Esophagus muscularis mucosa (tissue), 4 donors: Measurements from ENCODE around the gene KRTAP9-2. TPM values are rescaled to one million over a fixed set of nuclear protein-coding genes. Genes with fewer than 3 reads are reported as not detected.
"Not testable (repeated sequence)": the region's sequence is repeated elsewhere in the genome, so short reads cannot be mapped to it uniquely, and the experiment has no call there.

ENCODE experiments used
- DNase-seq: peaks from one replicate; pipeline ENCODE4 v3.0.0-alpha.2; 2017; ENCODE audit errors: extremely low spot score
- H3K27ac ChIP-seq, 4 donors: fragments of 200-600 bp; sonication (generic); replicated peaks in 1 of 4; 1 replicate in 3 of 4; 2 replicates in 1 of 4; pipeline ENCODE4 v1.5.1; 2016 to 2019; ENCODE audit warnings: mild to moderate bottlenecking in 1 of 4
- H3K27me3 ChIP-seq, 4 donors: fragments of 200-600 bp; sonication (generic); one replicate each; pipeline versions ENCODE4 v1.5.1 to v1.6.0; 2016 to 2019
- H3K36me3 ChIP-seq, 4 donors: fragments of 200-600 bp; sonication (generic); one replicate each; pipeline ENCODE4 v1.5.1; 2016 to 2019
- H3K4me1 ChIP-seq, 4 donors: fragments of 200-600 bp; sonication (generic); one replicate each; pipeline ENCODE4 v1.5.1; 2016 to 2019
- H3K4me3 ChIP-seq, 4 donors: fragments of 200-600 bp; sonication (generic); 1 replicate in 2 of 4; 2 replicates in 2 of 4; pipeline ENCODE4 v1.5.1; 2016 to 2019; ENCODE audit warnings: mild to moderate bottlenecking in 4 of 4, moderate library complexity in 1 of 4
- H3K9me3 ChIP-seq, 4 donors: fragments of 200-600 bp; sonication (generic); 1 replicate in 3 of 4; 2 replicates in 1 of 4; pipeline ENCODE4 v1.5.1; 2016 to 2019
- EP300 ChIP-seq: sonication (generic); formaldehyde crosslinking; IDR thresholded peaks from one replicate; pipeline ENCODE4 v1.6.1; 2017; ENCODE audit warnings: antibody characterized with exemption
- POLR2A ChIP-seq: fragments of 450-650 bp; IDR thresholded peaks from one replicate; pipeline ENCODE4 v1.6.1; 2017; ENCODE audit warnings: antibody characterized with exemption, moderate library complexity, mild to moderate bottlenecking, low read depth
- POLR2AphosphoS5 ChIP-seq, 2 donors: sonication (generic); formaldehyde crosslinking; IDR thresholded peaks; one replicate each; pipeline ENCODE4 v1.6.1; 2017; ENCODE audit warnings: antibody characterized with exemption in 2 of 2
- WGBS: methylation state at CpG from one replicate; pipeline ENCODE4 v1.1.5; 2018; 5-methylcytosine and 5-hydroxymethylcytosine counted together
- intact Hi-C: fragments of 100-400 bp; cut with DNase I; formaldehyde crosslinking; loops from one replicate; pipeline ENCODE4 v1.15.1; 2023
- total RNA-seq, 4 donors: library from RNA; depleted of rRNA; stranded (reverse); fragments of >200 nt; gene quantifications; one replicate each; pipeline versions ENCODE4 v1.1.0 to v1.2.1, GENCODE V29; 2016
- TF ChIP-seq, protein P1 (sequence below), 3 experiments: fragments of 200-600 bp in 2 of 3; fragments of 450-650 bp in 1 of 3; sonication (generic) in 2 of 3; IDR thresholded peaks; one replicate each; pipeline ENCODE4 v1.5.1; 2017 to 2019; ENCODE audit warnings: antibody characterized with exemption in 3 of 3, mild to moderate bottlenecking in 2 of 3, moderate library complexity in 1 of 3

KRTAP9-2 gene
- total RNA-seq, 4 donors from 2014 or later: not detected

DNA sequence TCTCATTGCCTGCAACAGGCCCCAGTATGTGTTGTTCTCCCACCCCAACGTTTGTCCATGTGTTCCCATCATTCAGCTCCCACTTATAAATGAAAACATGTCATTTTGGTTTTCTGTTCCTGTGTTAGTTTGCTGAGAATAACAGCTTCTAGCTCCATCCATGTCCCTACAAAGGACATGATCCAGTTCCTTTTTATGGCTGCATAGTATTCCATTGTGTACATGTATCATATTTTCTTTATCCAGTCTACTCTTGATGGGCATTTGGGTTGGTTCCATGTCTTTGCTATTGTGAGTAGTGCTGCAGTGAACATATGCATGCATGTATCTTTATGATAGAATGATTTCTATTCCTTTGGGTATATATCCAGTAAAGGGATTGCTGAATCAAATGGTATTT is 10.8 kb upstream of the KRTAP9-2 start:
- Histone ChIP-seq H3K36me3 (no peaks in the 10 kb centered on the region), H3K4me1 (no peaks in the 10 kb centered on the region), H3K27me3 (peaks cover 0 to 24% (median 0%) of the 10 kb centered on the region in 4 donors), H3K9me3 (no peaks in the 10 kb centered on the region), H3K27ac (no peak overlapping the region), H3K4me3 (no peak overlapping the region)
- intact Hi-C loops: no loop called here
- DNase-seq: no peak
- TF ChIP-seq POLR2A (no peak), POLR2AphosphoS5 (IDR thresholded peaks at IDR 0.05) (no peak), EP300 (no peak)
- TF ChIP-seq, protein P1, sequence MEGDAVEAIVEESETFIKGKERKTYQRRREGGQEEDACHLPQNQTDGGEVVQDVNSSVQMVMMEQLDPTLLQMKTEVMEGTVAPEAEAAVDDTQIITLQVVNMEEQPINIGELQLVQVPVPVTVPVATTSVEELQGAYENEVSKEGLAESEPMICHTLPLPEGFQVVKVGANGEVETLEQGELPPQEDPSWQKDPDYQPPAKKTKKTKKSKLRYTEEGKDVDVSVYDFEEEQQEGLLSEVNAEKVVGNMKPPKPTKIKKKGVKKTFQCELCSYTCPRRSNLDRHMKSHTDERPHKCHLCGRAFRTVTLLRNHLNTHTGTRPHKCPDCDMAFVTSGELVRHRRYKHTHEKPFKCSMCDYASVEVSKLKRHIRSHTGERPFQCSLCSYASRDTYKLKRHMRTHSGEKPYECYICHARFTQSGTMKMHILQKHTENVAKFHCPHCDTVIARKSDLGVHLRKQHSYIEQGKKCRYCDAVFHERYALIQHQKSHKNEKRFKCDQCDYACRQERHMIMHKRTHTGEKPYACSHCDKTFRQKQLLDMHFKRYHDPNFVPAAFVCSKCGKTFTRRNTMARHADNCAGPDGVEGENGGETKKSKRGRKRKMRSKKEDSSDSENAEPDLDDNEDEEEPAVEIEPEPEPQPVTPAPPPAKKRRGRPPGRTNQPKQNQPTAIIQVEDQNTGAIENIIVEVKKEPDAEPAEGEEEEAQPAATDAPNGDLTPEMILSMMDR (IDR thresholded peaks at IDR 0.05): no peak
- WGBS: 75% methylated on average over 1 of the region's 1 CpG

DNA sequence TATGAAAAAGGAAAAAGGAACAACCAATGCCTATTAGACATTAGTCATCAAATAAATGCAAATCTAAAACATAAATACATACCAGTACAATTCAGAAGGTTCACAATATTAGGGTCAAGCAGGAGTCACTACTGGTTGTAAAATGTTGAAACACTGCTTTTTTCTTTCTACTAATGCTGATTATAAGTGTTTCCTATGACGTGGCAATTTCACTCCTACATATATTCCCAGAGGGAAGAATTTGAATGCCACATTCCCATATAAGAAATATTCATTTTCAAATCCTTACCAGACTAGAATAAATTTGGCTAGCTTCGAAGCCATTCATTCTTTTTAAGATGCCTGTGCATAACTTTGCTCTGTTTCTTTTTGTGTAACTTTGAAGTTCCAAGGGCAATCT is 2.6 kb upstream of the KRTAP9-2 start:
- no peak for DNase-seq
- 66% methylated on average over 2 of the region's 2 CpGs for WGBS
- TF ChIP-seq POLR2AphosphoS5 (IDR thresholded peaks at IDR 0.05): no peak
- TF ChIP-seq, protein P1 (IDR thresholded peaks at IDR 0.05): no peak
- TF ChIP-seq POLR2A: no peak
- no peak for TF ChIP-seq EP300
- Histone ChIP-seq H3K27ac (no peak overlapping the region), H3K9me3 (no peaks in the 10 kb centered on the region), H3K27me3 (no peaks in the 10 kb centered on the region), H3K36me3 (no peaks in the 10 kb centered on the region), H3K4me3 (no peak overlapping the region), H3K4me1 (no peaks in the 10 kb centered on the region)
- intact Hi-C loops: no loop called here

DNA sequence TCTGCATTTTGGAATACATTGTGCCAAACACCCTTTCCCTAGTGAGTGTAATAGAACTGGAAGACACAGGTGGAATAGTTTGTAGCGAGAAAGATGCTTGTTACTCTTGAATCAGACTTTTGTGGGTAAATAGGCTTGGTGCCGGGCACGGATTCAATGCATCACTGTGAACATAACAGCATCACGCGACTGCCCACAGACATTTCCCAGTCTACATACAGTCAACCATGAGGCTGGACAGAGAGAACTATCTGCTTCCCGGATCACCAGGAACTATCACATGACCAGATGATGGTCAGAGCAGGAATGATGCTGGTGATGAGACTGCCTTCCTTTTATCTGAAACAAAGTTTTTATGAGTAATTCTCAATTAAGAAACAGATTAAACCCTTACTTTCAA is 397 bp upstream of the KRTAP9-2 start:
- H3K36me3 ChIP-seq: no peaks in the 10 kb centered on the region
- WGBS: 76% methylated on average over 6 of the region's 6 CpGs
- intact Hi-C loops: no loop called here
- no peaks in the 10 kb centered on the region for H3K4me1 ChIP-seq
- H3K27me3 ChIP-seq: peaks cover 0 to 4% (median 0%) of the 10 kb centered on the region in 4 donors
- no peak overlapping the region for H3K27ac ChIP-seq
- H3K4me3 ChIP-seq: no peak overlapping the region
- DNase-seq: no peak
- TF ChIP-seq, protein P1 (IDR thresholded peaks at IDR 0.05): no peak
- no peak for TF ChIP-seq POLR2A
- TF ChIP-seq EP300: no peak
- TF ChIP-seq POLR2AphosphoS5 (IDR thresholded peaks at IDR 0.05): no peak
- no peaks in the 10 kb centered on the region for H3K9me3 ChIP-seq

DNA sequence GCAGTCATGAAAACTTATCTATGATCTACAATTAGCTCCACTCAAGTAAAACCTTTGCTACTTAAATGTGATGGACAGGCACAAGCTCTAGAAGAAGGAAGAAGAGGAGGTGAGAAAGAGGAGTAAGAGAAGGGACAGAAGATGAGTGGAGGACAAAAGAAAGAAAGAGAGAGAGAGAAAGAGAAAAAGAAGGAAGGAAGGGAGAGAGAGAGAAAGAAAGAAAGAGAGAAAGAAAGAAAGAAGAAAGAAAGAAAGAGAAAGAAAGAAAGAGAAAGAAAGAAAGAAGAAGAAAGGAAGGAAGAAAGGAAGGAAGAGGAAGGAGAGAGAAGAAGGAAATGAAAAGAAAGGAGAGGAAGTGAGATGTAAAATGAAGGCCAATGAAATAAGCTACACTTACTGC is 3.6 kb downstream of the KRTAP9-2 start:
- no peak for DNase-seq
- Histone ChIP-seq H3K4me3 (no peak overlapping the region), H3K36me3 (no peaks in the 10 kb centered on the region), H3K27me3 (peaks cover 0 to 24% (median 0%) of the 10 kb centered on the region in 4 donors), H3K4me1 (no peaks in the 10 kb centered on the region), H3K27ac (no peak overlapping the region), H3K9me3 (no peaks in the 10 kb centered on the region)
- intact Hi-C loops: no loop called here
- TF ChIP-seq POLR2A (no peak), EP300 (no peak)

DNA sequence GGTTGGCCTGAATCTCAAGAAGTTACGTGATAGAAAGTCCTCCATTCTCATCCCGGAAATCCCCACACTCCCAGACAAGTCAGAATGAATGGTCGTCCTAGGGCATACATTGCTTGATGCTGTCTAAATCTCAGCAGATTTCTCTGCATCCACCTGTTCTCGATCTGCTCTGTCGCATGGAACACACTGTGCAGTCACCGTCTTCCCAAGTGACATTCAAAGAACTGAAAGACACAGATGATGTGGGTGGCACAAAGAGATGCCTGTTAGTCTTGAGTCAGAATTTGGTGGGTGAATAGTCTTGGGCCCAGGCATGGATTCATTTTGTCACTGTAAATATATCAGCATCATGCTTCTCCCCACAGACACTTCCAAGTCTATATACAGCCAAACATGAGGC is 5.3 kb downstream of the KRTAP9-2 start:
- intact Hi-C loops: no loop called here

DNA sequence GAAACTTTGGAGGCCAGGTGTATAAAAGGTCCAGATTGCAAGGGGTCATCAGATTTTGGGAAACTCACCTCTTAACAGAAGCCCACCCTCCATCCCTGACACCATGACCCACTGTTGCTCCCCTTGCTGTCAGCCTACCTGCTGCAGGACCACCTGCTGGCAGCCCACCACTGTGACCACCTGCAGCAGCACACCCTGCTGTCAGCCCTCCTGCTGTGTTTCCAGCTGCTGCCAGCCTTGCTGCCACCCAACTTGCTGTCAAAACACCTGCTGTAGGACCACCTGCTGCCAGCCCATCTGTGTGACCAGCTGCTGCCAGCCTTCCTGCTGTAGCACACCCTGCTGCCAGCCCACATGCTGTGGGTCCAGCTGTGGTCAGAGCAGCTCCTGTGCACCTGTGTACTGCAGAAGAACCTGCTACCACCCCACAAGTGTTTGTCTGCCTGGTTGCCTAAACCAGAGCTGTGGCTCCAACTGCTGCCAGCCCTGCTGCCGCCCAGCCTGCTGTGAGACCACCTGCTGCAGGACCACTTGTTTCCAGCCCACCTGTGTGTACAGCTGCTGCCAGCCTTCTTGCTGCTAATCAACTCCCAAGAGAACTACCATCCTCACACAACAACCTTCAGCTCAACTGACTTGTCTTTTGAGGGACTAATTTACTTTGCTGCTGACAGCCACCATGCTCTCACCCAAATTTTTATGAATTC is 6.1 kb downstream of the KRTAP9-2 start, which contains the start of gene KRTAP9-3:
KRTAP9-3 (plus strand) TSS at position 51 of the 707 bp plus-strand sequence; CDS start at position 104, 53 bp downstream.
- 86% methylated on average over 1 of the region's 1 CpG for WGBS
- intact Hi-C loops, H3K4me1 ChIP-seq, H3K9me3 ChIP-seq, H3K36me3 ChIP-seq, DNase-seq, H3K4me3 ChIP-seq, H3K27ac ChIP-seq: not testable (repeated sequence)
- peaks cover 0 to 24% (median 0%) of the 10 kb centered on the region in 4 donors for H3K27me3 ChIP-seq

More for the DNA sequence above, 5.3 kb downstream of the KRTAP9-2 start:
- TF ChIP-seq, protein P1 (IDR thresholded peaks at IDR 0.05): no peak
- TF ChIP-seq EP300: no peak
- TF ChIP-seq POLR2A: no peak
- no peak for TF ChIP-seq POLR2AphosphoS5 (IDR thresholded peaks at IDR 0.05)
- no peaks in the 10 kb centered on the region for H3K36me3 ChIP-seq
- H3K27ac ChIP-seq: no peak overlapping the region
- WGBS: 83% methylated on average over 6 of the region's 6 CpGs
- no peak for DNase-seq
- peaks cover 0 to 24% (median 0%) of the 10 kb centered on the region in 4 donors for H3K27me3 ChIP-seq
- H3K4me1 ChIP-seq: no peaks in the 10 kb centered on the region
- no peak overlapping the region for H3K4me3 ChIP-seq
- no peaks in the 10 kb centered on the region for H3K9me3 ChIP-seq

DNA sequence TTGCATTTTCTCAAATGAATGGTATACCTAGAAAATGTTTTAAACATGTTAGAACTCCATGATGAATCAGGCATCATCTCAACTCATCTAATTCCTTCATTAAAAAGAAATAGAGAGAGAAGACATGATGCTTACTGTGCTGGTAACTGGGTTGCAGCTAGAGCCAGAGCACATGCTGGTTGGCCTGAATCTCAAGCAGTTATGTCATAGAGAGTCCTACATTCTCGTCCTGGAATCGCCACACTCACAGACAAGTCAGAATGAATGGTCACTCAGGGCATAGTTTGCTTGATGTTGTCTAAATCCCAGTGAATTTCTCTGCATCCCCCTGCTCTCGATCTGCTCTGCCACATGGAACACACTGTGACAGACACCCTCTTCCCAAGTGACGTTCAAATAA is 10.7 kb downstream of the KRTAP9-2 start:
- H3K4me3 ChIP-seq, H3K36me3 ChIP-seq, intact Hi-C loops, H3K27ac ChIP-seq, H3K4me1 ChIP-seq, H3K9me3 ChIP-seq, DNase-seq: not testable (repeated sequence)
- 89% methylated on average over 4 of the region's 4 CpGs for WGBS
- H3K27me3 ChIP-seq: peaks cover 0 to 29% (median 0%) of the 10 kb centered on the region in 4 donors

DNA sequence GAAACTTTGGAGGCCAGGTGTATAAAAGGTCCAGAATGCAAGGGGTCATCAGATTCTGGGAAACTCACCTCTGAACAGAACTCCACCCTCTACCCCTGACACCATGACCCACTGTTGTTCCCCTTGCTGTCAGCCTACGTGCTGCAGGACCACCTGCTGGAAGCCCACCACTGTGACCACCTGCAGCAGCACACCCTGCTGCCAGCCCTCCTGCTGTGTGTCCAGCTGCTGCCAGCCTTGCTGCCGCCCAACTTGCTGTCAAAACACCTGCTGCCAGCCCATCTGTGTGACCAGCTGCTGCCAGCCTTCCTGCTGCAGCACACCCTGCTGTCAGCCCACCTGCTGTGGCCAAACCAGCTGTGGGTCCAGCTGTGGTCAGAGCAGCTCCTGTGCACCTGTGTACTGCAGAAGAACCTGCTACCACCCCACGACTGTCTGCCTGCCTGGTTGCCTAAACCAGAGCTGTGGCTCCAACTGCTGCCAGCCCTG is 11.5 kb downstream of the KRTAP9-2 start, which contains the start of gene KRTAP9-8:
KRTAP9-8 (plus strand) TSS at position 51 of the 489 bp plus-strand sequence; CDS start at position 104, 53 bp downstream.
- H3K27ac ChIP-seq, H3K4me1 ChIP-seq, H3K36me3 ChIP-seq, H3K9me3 ChIP-seq, H3K4me3 ChIP-seq, intact Hi-C loops, DNase-seq: not testable (repeated sequence)
- WGBS: no CpG with 5 or more reads among the region's 3 CpGs
- H3K27me3 ChIP-seq: peaks cover 0 to 22% (median 0%) of the 10 kb centered on the region in 4 donors
